Activated naive CD4-positive, alpha-beta T cell treated with anti-CD3 and anti-CD28 coated beads, Interleukin-2, amount 50 U/mL, for 72 hours (primary cell): ENCODE data around the gene GUSB. TPM values are rescaled to one million over a fixed set of nuclear protein-coding genes. Genes with fewer than 3 reads are reported as not detected.
A peak's percentile ranks its signal among the peaks of the same experiment; 100 is the strongest.
"Not testable (repeated sequence)": the region's sequence is repeated elsewhere in the genome, so short reads cannot be mapped to it uniquely, and the experiment has no call there.

Experiments
- ATAC-seq, 2 donors: fragments of 150-1000 bp; cut with Tn5 transposase; 2 replicates each; pipeline ENCODE4 v1.10.0; 2021; ENCODE audit warnings: mild to moderate bottlenecking in 2 of 2, moderate library complexity in 2 of 2
- DNase-seq, 2 donors: peaks; one replicate each; pipeline ENCODE4 v3.0.0; 2021 to 2022; ENCODE audit warnings: low spot score in 2 of 2
- H3K27ac Mint-ChIP-seq, 2 donors: one replicate each; pipeline ENCODE4 v1.8.0; 2022; ENCODE audit warnings: mild to moderate bottlenecking in 2 of 2, mixed read lengths in 2 of 2
- H3K36me3 Mint-ChIP-seq, 2 donors: one replicate each; pipeline ENCODE4 v1.8.0; 2022; ENCODE audit warnings: mixed read lengths in 2 of 2
- H3K9me3 Mint-ChIP-seq, 2 donors: one replicate each; pipeline ENCODE4 v1.8.0; 2022; ENCODE audit warnings: mixed read lengths in 2 of 2
- total RNA-seq, 2 donors: library from RNA; stranded (reverse); gene quantifications; one replicate each; pipeline ENCODE4 v1.2.3, GENCODE V29; 2022

The GUSB gene
- 10 to 100 TPM; 49.3 to 89.6 TPM for total RNA-seq

GRCh38 chr7:65981965-65982792 lies at the start of gene GUSB:
TSS of gene GUSB (minus strand) at chr7:65982213. CDS start at chr7:65982183, 30 bp downstream.
- peak within 1 kb of the TSS; percentile 79 to 90 for H3K27ac Mint-ChIP-seq
- DNase-seq (peak; percentile 87 to 94), ATAC-seq (peak; percentile 90 to 94)
- H3K36me3 Mint-ChIP-seq: peaks cover 0 to 8% of the 10 kb centered on the region in 2 donors
- H3K9me3 Mint-ChIP-seq: no peaks in the 10 kb centered on the region

GRCh38 chr7:66028342-66028741 lies 46.3 kb upstream of the GUSB start:
- H3K9me3 Mint-ChIP-seq, DNase-seq, H3K27ac Mint-ChIP-seq, H3K36me3 Mint-ChIP-seq, ATAC-seq: not testable (repeated sequence)

GRCh38 chr7:66016131-66016461 lies 34.1 kb upstream of the GUSB start:
- Mint-ChIP-seq H3K36me3 (no peaks in the 10 kb centered on the region), H3K9me3 (no peaks in the 10 kb centered on the region), H3K27ac (no peak overlapping the region)
- no peak for ATAC-seq
- no peak for DNase-seq

DNA sequence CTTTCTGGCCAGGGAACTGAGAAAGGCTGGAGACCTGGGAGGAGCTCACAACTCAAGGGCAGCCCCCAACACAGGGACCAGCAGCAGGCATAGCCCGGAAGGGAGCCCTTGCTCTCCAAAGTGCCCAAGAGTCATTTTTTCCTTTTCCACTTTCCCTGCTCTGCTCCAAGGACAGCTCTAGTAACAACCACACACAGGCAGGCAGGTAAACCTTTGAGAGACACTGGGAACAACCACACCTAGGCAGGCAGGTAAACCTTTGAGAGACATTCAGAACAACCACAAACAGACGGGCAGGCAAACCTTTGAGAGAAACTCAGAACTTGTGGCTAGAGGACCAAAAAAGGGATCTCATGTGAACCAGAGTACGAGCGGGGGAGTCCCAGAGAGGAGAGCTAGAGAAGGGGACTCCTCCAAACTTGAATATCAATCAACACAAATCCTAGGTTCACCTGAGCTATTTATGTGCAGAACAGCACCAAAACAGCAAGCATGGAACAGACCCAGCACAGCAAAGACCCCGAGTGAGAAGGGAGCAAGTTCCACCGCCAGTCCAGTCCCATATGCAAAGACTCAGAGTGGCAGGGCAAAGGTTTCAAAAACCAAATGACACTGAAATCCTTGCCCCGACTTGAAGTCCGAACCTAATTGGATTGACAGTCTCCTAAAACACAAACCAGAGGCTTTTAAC lies 33.6 kb upstream of the GUSB start:
- no peak for DNase-seq
- no peak for ATAC-seq
- Mint-ChIP-seq H3K36me3 (no peaks in the 10 kb centered on the region), H3K9me3 (no peaks in the 10 kb centered on the region), H3K27ac (no peak overlapping the region)

- Mint-ChIP-seq H3K27ac (no peak overlapping the region), H3K36me3 (no peaks in the 10 kb centered on the region), H3K9me3 (no peaks in the 10 kb centered on the region)
- ATAC-seq (no peak), DNase-seq (no peak)
These were observed 31.9 kb upstream of the GUSB start for GRCh38 chr7:66013938-66014337.

GRCh38 chr7:66007232-66007631 lies 25.2 kb upstream of the GUSB start:
- no peaks in the 10 kb centered on the region for H3K36me3 Mint-ChIP-seq
- DNase-seq (no peak), ATAC-seq (no peak)
- H3K27ac Mint-ChIP-seq: no peak overlapping the region
- H3K9me3 Mint-ChIP-seq: no peaks in the 10 kb centered on the region

- H3K36me3 Mint-ChIP-seq: not testable (repeated sequence)
These were observed 23.2 kb upstream of the GUSB start for GRCh38 chr7:66005115-66005671.

GRCh38 chr7:66000823-66001417 lies 18.9 kb upstream of the GUSB start:
- H3K27ac Mint-ChIP-seq, ATAC-seq, H3K9me3 Mint-ChIP-seq, H3K36me3 Mint-ChIP-seq, DNase-seq: not testable (repeated sequence)

More at GRCh38 chr7:66005115-66005671, 23.2 kb upstream of the GUSB start:
- DNase-seq, ATAC-seq, H3K9me3 Mint-ChIP-seq, H3K27ac Mint-ChIP-seq: not testable (repeated sequence)

GRCh38 chr7:65994984-65995383 lies 13.0 kb upstream of the GUSB start:
- not testable (repeated sequence) for DNase-seq, H3K27ac Mint-ChIP-seq, H3K9me3 Mint-ChIP-seq, H3K36me3 Mint-ChIP-seq, ATAC-seq

- DNase-seq (no peak), ATAC-seq (no peak)
- H3K27ac Mint-ChIP-seq: no peak overlapping the region
- H3K9me3 Mint-ChIP-seq: no peaks in the 10 kb centered on the region
- H3K36me3 Mint-ChIP-seq: no peaks in the 10 kb centered on the region
These were observed 10.5 kb upstream of the GUSB start for GRCh38 chr7:65992526-65992925.

DNA sequence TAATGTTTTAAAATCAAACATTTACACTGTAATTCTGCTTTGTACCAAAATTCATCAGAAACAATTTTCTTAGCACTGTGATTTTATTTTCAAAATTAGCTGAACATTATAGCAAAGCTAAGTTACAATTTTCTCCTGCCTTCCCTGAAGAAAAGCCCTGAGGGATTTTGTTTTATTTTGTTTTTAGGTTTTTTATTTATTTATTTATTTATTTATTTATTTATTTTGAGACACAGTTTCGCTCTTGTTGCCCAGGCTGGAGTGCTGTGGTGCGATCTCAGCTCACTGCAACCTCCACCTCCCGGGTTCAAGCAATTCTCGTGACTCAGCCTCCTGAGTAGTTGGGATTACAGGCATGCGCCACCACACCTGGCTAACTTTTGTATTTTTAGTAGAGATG lies 9.8 kb upstream of the GUSB start:
- ATAC-seq, H3K9me3 Mint-ChIP-seq, H3K36me3 Mint-ChIP-seq, DNase-seq, H3K27ac Mint-ChIP-seq: not testable (repeated sequence)

GRCh38 chr7:65989694-65990080 lies 7.7 kb upstream of the GUSB start:
- DNase-seq: no peak
- no peaks in the 10 kb centered on the region for H3K36me3 Mint-ChIP-seq
- no peak overlapping the region for H3K27ac Mint-ChIP-seq
- H3K9me3 Mint-ChIP-seq: no peaks in the 10 kb centered on the region
- ATAC-seq: no peak

- DNase-seq, ATAC-seq, H3K27ac Mint-ChIP-seq, H3K36me3 Mint-ChIP-seq, H3K9me3 Mint-ChIP-seq: not testable (repeated sequence)
These were observed 6.5 kb upstream of the GUSB start for GRCh38 chr7:65988503-65988902.

- no peak overlapping the region for H3K27ac Mint-ChIP-seq
- no peaks in the 10 kb centered on the region for H3K9me3 Mint-ChIP-seq
- no peak for DNase-seq
- H3K36me3 Mint-ChIP-seq: no peaks in the 10 kb centered on the region
- ATAC-seq: no peak
These were observed 6.1 kb upstream of the GUSB start for GRCh38 chr7:65988084-65988483.

DNA sequence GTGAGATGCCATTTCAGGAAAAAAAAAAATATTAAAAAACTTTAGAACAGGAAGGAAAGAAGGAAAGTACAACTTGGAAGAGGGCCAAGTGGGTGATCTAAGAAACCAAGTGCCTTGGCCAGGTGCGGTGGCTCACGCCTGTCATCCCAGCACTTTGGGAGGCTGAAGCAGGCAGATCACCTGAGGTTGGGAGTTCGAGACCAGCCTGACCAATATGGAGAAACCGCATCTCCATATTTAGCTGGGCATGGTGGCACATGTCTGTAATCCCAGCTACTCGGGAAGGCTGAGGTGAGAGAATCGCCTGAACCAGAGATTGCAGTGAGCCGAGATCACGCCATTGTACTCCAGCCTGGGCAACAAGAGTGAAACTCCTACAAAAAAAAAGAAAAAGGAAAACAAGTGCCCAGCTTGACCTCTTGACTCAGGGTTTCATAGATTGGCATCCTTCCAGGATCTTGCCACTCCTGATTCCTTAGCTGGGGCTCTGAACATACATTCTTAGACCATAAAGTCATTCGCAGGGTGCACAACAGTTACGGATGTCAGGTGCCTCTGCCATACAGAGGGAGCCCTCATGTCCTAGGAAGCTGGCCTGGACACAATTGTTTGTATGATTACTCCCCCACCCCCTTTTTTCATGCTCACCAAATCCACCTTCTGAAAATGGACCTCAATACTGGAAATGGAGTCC lies 2.1 kb upstream of the GUSB start:
- Mint-ChIP-seq H3K27ac (no peak overlapping the region), H3K9me3 (no peaks in the 10 kb centered on the region), H3K36me3 (peaks cover 0 to 8% of the 10 kb centered on the region in 2 donors)
- ATAC-seq: no peak
- DNase-seq: no peak

- DNase-seq: peak; percentile 28 to 75
- Mint-ChIP-seq H3K27ac (peak overlapping the region; percentile 79 to 90), H3K9me3 (no peaks in the 10 kb centered on the region), H3K36me3 (peaks cover 0 to 8% of the 10 kb centered on the region in 2 donors)
- peak; percentile 46 to 84 for ATAC-seq
These were observed 1.3 kb downstream of the GUSB start for GRCh38 chr7:65980478-65981250.
